HG03064 (cell line): ENCODE results near the gene MYO10.

Experiments used
- ATAC-seq: cut with Tn5 transposase; IDR thresholded peaks from one replicate; pipeline ENCODE4 v1.9.1; 2021; ENCODE audit warnings: low read depth; ENCODE audit not compliant: unreplicated experiment

The MYO10 gene

DNA sequence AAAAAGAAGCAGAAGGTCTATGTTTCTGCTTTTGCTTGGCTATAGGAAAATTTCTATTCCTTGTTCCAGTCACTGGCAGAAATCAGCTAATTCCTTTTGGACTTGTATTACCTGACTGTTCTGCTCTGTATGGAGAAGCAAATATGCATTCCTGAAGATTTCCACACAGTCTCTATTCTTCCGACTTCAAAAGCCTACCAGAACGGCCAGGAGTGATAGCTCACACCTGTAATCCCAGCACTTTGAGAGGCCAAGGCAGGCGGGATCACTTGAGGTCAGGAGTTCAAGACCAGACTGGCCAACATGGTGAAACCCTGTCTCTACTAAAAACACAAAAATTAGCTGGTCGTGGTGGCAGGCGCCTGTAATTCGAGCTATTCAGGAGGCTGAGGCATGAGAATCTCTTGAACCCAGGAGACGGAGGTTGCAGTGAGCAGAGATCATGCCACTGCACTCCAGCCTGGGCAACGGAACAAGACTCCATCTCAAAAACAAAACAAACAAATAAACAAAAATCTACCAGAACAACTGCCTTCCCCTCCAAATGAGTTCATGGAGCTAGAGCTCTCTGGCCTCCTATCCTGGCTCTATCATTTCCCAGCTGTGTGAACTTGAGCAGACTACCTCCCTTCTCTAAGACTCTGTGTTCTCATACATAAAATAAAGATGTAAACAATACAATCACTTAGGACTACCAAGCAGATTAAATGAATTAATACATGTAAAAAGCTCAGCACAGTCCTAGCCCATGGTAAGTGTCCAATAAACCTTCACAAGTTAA is 17.0 kb downstream of the MYO10 start:
- ATAC-seq = no peak

- no peak for ATAC-seq
Observed at GRCh38 chr5:16918156-16918555, 17.9 kb downstream of the MYO10 start.

GRCh38 chr5:16916262-16916878 is 19.7 kb downstream of the MYO10 start:
- ATAC-seq = no peak

GRCh38 chr5:16914584-16914983 is 21.5 kb downstream of the MYO10 start:
- ATAC-seq = no peak

DNA sequence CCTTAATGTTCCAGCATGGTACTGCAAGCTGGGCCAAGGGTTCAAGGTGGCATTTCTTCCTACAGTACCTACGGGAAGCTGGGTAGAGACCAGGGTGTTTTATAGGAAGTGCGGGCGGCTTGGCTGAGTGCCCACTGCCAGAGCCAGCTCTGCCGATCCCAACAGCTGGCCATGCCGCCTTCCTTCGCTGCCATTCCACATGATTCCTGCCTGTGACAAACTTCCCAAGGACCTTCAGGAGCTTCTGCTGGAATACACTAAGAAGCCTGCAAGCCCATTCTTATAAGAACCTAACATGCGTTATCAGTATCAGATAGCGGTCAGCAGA is 22.0 kb downstream of the MYO10 start:
- no peak for ATAC-seq

DNA sequence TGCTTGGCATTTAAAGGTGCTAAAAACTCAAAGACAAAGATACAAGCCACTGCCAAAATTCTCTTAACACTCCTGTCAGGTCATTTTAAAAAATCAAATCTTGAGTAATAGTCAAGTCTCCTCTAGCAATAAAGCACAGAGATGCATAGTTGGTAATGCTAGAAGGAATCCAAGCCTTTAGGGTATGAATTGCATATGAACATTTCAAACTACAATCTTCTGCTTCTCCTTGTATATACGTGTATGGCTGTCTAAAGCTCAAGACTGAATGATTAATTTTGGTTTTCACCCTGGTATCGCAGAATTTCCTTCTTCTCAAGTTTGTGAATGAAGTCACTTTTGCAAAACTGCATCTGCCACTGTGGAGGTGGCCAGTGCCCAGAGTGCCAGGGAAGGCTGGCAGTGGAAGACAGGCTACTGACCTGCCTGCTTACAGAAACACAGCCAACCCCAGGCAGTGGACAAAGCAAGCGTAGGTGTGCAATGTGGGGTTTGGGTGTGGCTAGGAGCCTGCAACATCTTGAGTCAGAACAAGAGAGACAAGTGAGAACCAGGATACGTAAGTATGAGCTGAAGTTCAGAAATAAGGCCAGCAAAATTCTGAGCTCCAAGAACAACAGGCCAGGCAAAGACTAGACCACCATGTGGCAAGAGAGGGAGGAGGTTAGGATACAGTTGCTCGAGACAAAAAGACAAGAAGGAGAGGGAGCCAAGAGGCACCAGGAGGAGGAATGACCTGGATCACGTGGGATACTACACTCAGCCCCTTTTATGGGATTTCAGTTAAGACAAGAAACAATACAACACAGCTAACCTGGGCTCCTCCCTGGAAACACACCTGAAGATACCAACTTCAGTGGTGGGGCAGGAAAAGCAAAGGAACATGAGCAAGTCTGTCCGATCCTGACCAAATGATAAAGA is 22.6 kb downstream of the MYO10 start:
- no peak for ATAC-seq

DNA sequence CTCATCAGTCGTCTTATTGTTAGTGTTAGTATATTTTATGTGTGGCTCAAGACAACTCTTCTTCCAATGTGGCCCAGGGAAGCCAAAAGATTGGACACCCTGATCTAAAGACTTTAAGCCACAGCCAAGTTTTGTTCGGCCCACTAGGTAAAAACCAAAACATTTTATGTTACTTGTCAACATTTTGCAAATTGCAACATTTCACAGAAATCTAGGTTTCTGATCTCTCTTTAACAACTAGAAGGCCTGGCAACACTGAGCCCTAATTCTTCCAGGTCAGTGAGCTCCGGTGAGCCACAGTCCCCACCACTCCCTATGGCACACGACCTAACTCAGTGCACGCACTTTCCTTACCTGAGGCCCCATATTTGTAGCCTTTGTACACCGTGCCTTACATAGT is 24.0 kb downstream of the MYO10 start:
- ATAC-seq = no peak

- no peak for ATAC-seq
Observed at GRCh38 chr5:16909464-16909863, 26.6 kb downstream of the MYO10 start.

GRCh38 chr5:16907270-16907669 is 28.8 kb downstream of the MYO10 start:
- ATAC-seq = no peak

DNA sequence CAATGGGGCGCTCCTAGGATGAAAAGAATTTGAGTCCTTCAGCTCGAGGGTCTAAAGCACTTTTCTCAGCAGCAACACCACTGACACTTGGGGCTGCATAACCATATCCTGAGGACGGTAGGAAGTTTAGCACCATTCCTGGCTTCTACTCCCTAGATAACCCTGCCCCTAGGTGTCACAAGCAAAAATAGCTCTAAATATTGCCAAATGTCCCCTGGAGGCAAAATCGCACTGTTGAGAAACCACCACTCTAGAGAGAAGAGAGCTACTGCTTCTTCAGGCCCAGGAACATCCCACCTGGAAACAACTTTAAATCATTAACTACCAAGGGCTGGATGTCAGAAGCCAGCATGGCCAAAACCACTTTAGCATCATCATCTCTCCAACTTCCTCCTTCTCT is 29.8 kb downstream of the MYO10 start:
- no peak for ATAC-seq

DNA sequence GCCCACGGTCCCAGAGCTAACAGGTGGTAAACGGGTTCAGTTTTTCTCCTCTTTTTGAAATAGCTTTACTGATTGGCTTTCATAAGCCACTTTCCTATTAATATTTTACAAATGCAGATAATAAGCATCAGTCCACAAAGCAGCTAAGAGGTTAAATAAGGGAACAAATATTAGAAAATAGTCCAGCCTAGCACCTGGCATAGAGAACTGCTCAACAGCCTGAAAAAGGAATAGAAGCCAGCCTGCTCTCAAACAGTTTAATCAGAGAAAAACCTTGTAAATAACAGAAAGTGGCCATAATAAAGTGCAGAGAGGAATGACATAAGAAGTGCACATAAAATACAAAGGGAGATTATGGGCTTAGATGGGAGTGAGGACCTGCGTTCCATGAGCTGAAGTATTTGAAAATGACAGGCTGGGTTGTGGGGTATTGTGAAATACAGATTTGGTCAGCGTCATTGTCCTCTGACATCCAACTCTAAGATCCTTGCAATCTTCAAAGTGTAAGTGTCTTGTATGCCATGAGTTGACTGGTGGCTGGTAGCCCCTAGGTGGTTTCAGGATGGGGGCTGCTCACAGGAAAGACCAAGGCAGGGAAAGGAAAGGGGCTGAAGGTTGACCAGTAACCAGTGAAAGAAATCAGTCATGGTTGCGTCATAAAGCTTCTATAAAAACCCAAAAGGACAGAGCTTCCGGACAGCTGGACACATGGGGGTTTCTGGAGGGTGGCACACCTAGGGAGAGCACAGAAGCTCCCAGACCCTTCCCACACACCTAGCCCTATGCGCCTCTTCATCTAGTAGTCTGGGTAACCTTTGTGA is 32.4 kb downstream of the MYO10 start:
- ATAC-seq = no peak

- no peak for ATAC-seq
Observed at GRCh38 chr5:16902846-16903245, 33.2 kb downstream of the MYO10 start.

DNA sequence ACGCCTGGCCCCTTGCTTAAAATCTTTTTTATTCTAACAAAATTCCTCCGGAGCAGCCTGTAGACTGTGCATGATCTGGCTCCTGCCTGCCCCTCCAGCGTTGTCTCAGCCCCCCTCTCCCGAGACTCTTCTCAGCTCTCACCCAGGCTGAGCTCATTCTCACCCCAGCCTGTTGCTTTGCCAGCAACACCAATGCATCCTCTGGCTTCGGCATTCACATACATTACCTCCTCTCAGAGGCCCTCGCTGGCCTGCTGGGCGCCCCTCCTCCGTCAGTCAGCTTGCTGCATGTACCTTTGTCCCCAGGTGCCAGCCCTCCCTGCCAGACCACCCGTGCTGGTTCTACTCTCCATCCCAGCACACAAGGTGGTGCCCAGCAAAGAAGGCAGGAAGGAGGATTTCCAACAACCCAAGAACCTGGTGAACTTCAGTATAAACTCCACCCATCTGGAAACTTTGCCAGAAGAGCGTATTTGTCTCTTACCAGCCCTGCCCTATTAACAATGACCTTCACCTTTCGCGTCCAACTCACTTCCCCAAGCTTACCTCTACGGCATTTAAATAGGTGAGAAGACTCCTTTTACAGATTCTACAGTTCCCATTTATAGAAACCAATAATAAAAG is 35.0 kb downstream of the MYO10 start:
- ATAC-seq = no peak

DNA sequence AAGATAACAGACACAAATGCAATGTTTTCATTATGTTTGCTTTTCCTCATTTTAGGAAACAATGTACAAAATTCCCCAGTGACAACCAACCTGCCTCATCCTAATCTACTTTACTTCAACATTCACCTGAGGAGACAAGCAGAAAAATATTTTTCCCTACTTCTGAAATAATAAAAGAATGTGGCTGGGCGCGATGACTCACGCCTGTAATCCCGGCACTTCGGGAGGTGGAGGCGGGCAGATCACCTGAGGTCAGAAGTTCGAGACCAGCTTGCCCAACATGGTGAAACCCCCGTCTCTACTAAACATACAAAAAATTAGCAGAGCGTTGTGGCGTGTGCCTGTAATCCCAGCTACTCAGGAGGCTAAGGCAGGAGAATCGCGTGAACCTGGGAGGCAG is 36.9 kb downstream of the MYO10 start:
- no peak for ATAC-seq

GRCh38 chr5:16897800-16898199 is 38.3 kb downstream of the MYO10 start:
- no peak for ATAC-seq

- no peak for ATAC-seq
Observed at GRCh38 chr5:16897284-16897704, 38.8 kb downstream of the MYO10 start.

GRCh38 chr5:16896767-16897166 is 39.3 kb downstream of the MYO10 start:
- ATAC-seq = no peak

DNA sequence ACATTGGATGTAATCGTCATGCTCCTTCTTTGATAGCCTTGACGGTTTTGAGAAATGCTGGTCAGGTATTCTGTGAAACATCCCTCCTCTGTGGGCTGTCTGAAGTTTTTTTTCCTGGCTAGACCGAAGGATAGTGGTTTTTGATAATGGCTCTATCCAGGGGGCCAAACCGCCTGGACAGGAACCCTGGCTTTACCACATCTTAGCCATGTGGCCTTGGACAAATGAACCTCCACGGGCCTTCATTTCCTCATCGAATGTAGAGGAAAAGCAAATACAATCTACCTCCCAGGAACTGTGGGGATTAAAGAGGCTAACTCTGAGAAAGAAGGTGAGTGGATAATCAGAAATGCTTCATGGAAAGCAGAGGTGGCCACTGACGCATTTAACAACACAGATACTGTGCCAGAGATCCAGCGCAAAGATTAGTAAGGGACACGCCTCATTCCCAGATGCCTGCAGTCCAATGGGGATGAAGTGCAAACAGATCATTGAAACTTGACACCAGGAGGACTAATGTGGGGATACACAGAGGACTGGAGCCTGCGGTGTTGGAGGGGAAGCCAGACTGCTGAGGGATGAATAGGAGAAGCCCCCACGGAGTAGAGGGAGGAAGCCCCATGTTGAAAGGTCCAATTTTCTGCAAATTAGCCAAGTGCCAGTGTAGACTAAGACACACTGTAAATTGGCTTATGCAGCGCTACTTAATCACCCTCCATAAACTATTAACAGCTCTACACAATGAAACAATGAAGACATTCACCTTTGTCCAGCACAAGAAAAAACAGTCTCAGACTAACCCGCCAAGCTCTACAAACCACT is 41.6 kb downstream of the MYO10 start:
- ATAC-seq = no peak

GRCh38 chr5:16891033-16891432 is 45.1 kb downstream of the MYO10 start:
- ATAC-seq = no peak
